GM12892 (cell line): Measurements from ENCODE around the gene SKA3.
"Not testable (repeated sequence)": the region's sequence is repeated elsewhere in the genome, so short reads cannot be mapped to it uniquely, and the experiment has no call there.

Experiments used
- POLR2AphosphoS5 ChIP-seq: IDR thresholded peaks from 2 replicates; pipeline ENCODE4 v1.6.1; 2011; ENCODE audit warnings: low read depth, low read length, control low read depth
- TAF1 ChIP-seq: IDR thresholded peaks from 2 replicates; pipeline ENCODE4 v1.6.1; 2011; ENCODE audit warnings: low read depth, mild to moderate bottlenecking, control low read depth, low read length, borderline replicate concordance

- TF ChIP-seq POLR2AphosphoS5, TAF1: not testable (repeated sequence)
Observed at GRCh38 chr13:21215419-21215818, 39.1 kb upstream of the SKA3 start.
